ENCODE measurements around the gene PTGER2. TPM values are rescaled to one million over a fixed set of nuclear protein-coding genes. Genes with fewer than 3 reads are reported as not detected.
A peak's percentile ranks its signal among the peaks of the same experiment; 100 is the strongest.

PTGER2 gene, protein sequence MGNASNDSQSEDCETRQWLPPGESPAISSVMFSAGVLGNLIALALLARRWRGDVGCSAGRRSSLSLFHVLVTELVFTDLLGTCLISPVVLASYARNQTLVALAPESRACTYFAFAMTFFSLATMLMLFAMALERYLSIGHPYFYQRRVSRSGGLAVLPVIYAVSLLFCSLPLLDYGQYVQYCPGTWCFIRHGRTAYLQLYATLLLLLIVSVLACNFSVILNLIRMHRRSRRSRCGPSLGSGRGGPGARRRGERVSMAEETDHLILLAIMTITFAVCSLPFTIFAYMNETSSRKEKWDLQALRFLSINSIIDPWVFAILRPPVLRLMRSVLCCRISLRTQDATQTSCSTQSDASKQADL
- 0.27 TPM for polyA plus RNA-seq (2013, experiment 1 of 2)
- polyA plus RNA-seq (2013, experiment 2 of 2): 0.28 TPM

- Histone ChIP-seq H4K5ac (ENCODE audit: low read length) (no peak within 1 kb of the TSS), H3K4me3 (ENCODE audit: low read length) (peak within 1 kb of the TSS; percentile 29), H3K9ac (ENCODE audit: low read length) (peak within 1 kb of the TSS; percentile 56), H3K4ac (ENCODE audit: low read depth, low read length) (no peak within 1 kb of the TSS), H2BK120ac (ENCODE audit: low read depth, low read length) (no peak within 1 kb of the TSS), H3K4me2 (ENCODE audit: low read length) (peak within 1 kb of the TSS; percentile 81), H3K27me3 (ENCODE audit: insufficient read depth, low read length, poor library complexity) (peaks cover 23% of the 10 kb centered on the region), H3K79me1 (ENCODE audit: low read length) (no peaks in the 10 kb centered on the region), H3K4me1 (ENCODE audit: control insufficient read depth, low read depth, low read length) (no peaks in the 10 kb centered on the region), H3K36me3 (ENCODE audit: control insufficient read depth, insufficient read depth, low read length) (no peaks in the 10 kb centered on the region), H2AK5ac (ENCODE audit: low read length) (no peak within 1 kb of the TSS), H3K79me2 (ENCODE audit: control insufficient read depth, insufficient read depth, low read length) (no peaks in the 10 kb centered on the region), H3K27ac (ENCODE audit: low read depth, low read length) (no peak within 1 kb of the TSS), H4K8ac (ENCODE audit: low read depth, low read length) (no peak within 1 kb of the TSS), H3K23ac (ENCODE audit: low read length) (no peak within 1 kb of the TSS), H3K56ac (ENCODE audit: low read length) (peak within 1 kb of the TSS; percentile 57), H2BK15ac (replicated peaks; ENCODE audit: low read depth) (no peak within 1 kb of the TSS), H2BK5ac (ENCODE audit: low read length) (no peak within 1 kb of the TSS), H3K18ac (ENCODE audit: low read length) (no peak within 1 kb of the TSS)
- peak; percentile 49 for DNase-seq
- no CpG with 5 or more reads among the region's 73 CpGs for WGBS (ENCODE audit: extremely low coverage, insufficient coverage, low lambda C conversion rate)
Observed at GRCh38 chr14:52313903-52314594, at the start of gene PTGER2. PTGER2 (plus strand) TSS chr14:52314312; CDS start chr14:52314549, 237 bp downstream.

DNA sequence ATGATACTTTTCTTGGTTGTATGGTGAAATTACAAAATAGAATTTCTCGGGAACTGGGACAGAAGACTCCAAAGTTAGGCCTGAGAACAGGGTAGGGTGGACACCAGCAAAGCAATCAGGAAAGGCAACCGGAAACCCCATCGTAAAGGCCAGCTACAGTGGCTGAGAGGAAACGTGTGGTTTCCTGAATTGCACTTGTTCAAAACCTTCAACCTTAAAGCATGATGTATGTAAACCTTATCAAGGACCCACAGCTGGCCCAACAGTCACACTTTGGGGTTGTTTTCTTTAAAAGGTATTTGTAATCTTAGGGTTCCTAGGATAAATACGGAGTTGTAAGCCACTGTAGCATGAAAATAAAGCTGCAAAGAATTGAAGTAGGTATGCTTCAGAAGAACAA lies 48.9 kb upstream of the PTGER2 start:
- no peak overlapping the region for H3K4me3 ChIP-seq (ENCODE audit: low read length)
- no peak overlapping the region for H3K4me2 ChIP-seq (ENCODE audit: low read length)
- no peak overlapping the region for H2BK5ac ChIP-seq (ENCODE audit: low read length)
- no peaks in the 10 kb centered on the region for H3K4me1 ChIP-seq (ENCODE audit: control insufficient read depth, low read depth, low read length)
- H3K18ac ChIP-seq (ENCODE audit: low read length): no peak overlapping the region
- no peak overlapping the region for H2BK15ac ChIP-seq (replicated peaks; ENCODE audit: low read depth)
- H3K36me3 ChIP-seq (ENCODE audit: control insufficient read depth, insufficient read depth, low read length): no peaks in the 10 kb centered on the region
- H2AK5ac ChIP-seq (ENCODE audit: low read length): no peak overlapping the region
- no peak overlapping the region for H3K23ac ChIP-seq (ENCODE audit: low read length)
- H3K79me2 ChIP-seq (ENCODE audit: control insufficient read depth, insufficient read depth, low read length): no peaks in the 10 kb centered on the region
- no peak overlapping the region for H3K4ac ChIP-seq (ENCODE audit: low read depth, low read length)
- H3K27me3 ChIP-seq (ENCODE audit: insufficient read depth, low read length, poor library complexity): peaks cover 22% of the 10 kb centered on the region
- H3K9ac ChIP-seq (ENCODE audit: low read length): no peak overlapping the region
- no peak overlapping the region for H2BK120ac ChIP-seq (ENCODE audit: low read depth, low read length)
- no peak overlapping the region for H3K27ac ChIP-seq (ENCODE audit: low read depth, low read length)
- no peak overlapping the region for H3K56ac ChIP-seq (ENCODE audit: low read length)
- no peaks in the 10 kb centered on the region for H3K79me1 ChIP-seq (ENCODE audit: low read length)
- no CpG with 5 or more reads among the region's 5 CpGs for WGBS (ENCODE audit: extremely low coverage, insufficient coverage, low lambda C conversion rate)
- no peak overlapping the region for H4K8ac ChIP-seq (ENCODE audit: low read depth, low read length)
- H4K5ac ChIP-seq (ENCODE audit: low read length): no peak overlapping the region
- DNase-seq: no peak

DNA sequence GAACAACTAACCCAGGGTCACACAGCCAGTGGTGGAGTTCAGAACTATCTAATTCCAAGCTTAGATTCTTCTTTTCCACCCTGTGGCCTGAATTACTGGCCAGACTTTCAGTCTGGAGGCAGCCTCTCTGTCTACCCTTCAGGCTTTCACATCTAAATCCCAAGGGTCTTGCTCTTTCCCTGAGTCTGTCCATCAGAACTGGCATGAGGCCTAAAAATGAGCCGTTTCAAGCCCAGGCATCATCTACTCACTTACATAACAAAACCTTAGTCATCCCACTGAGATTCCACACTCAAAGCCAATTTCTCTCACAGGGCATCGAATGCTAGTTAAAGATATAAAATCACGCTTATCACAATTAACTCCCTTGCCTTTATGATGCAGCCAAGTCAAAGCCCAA lies 47.9 kb upstream of the PTGER2 start:
- H2BK15ac ChIP-seq (replicated peaks; ENCODE audit: low read depth): no peak overlapping the region
- no peak overlapping the region for H2BK5ac ChIP-seq (ENCODE audit: low read length)
- no peak overlapping the region for H3K56ac ChIP-seq (ENCODE audit: low read length)
- no peak overlapping the region for H4K8ac ChIP-seq (ENCODE audit: low read depth, low read length)
- no peak overlapping the region for H3K9ac ChIP-seq (ENCODE audit: low read length)
- no peak overlapping the region for H4K5ac ChIP-seq (ENCODE audit: low read length)
- WGBS (ENCODE audit: extremely low coverage, insufficient coverage, low lambda C conversion rate): no CpG with 5 or more reads among the region's 3 CpGs
- H3K18ac ChIP-seq (ENCODE audit: low read length): no peak overlapping the region
- no peak for DNase-seq
- H3K27ac ChIP-seq (ENCODE audit: low read depth, low read length): no peak overlapping the region
- H3K4me2 ChIP-seq (ENCODE audit: low read length): no peak overlapping the region
- H2AK5ac ChIP-seq (ENCODE audit: low read length): no peak overlapping the region
- H3K36me3 ChIP-seq (ENCODE audit: control insufficient read depth, insufficient read depth, low read length): no peaks in the 10 kb centered on the region
- H3K4me3 ChIP-seq (ENCODE audit: low read length): no peak overlapping the region
- H3K79me1 ChIP-seq (ENCODE audit: low read length): no peaks in the 10 kb centered on the region
- no peak overlapping the region for H2BK120ac ChIP-seq (ENCODE audit: low read depth, low read length)
- no peak overlapping the region for H3K23ac ChIP-seq (ENCODE audit: low read length)
- no peaks in the 10 kb centered on the region for H3K79me2 ChIP-seq (ENCODE audit: control insufficient read depth, insufficient read depth, low read length)
- no peak overlapping the region for H3K4ac ChIP-seq (ENCODE audit: low read depth, low read length)
- H3K27me3 ChIP-seq (ENCODE audit: insufficient read depth, low read length, poor library complexity): peaks cover 22% of the 10 kb centered on the region
- no peaks in the 10 kb centered on the region for H3K4me1 ChIP-seq (ENCODE audit: control insufficient read depth, low read depth, low read length)

DNA sequence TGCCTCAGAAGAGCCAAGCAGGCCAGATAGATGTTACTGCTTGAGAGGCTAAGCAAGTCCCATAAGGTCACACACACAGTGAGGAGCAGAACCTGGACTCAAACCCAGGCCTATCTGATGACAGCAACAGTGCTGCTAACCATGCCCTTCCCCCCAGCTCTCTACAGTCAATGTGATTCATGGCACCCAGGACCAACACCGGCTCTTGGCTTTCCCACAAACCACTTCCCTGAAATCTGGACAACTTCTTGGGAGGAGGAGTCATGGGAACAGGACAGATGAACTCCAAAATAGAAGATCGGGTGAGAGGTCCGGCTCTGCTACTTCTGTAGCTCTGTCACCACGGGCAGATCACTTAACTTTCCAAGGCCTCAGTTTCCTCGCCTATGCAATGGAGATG lies 47.3 kb upstream of the PTGER2 start:
- no peak overlapping the region for H3K4me3 ChIP-seq (ENCODE audit: low read length)
- no peaks in the 10 kb centered on the region for H3K4me1 ChIP-seq (ENCODE audit: control insufficient read depth, low read depth, low read length)
- no peak for DNase-seq
- H2BK15ac ChIP-seq (replicated peaks; ENCODE audit: low read depth): no peak overlapping the region
- no peaks in the 10 kb centered on the region for H3K79me1 ChIP-seq (ENCODE audit: low read length)
- H3K4me2 ChIP-seq (ENCODE audit: low read length): no peak overlapping the region
- H3K23ac ChIP-seq (ENCODE audit: low read length): no peak overlapping the region
- H2AK5ac ChIP-seq (ENCODE audit: low read length): no peak overlapping the region
- H3K27ac ChIP-seq (ENCODE audit: low read depth, low read length): no peak overlapping the region
- H3K36me3 ChIP-seq (ENCODE audit: control insufficient read depth, insufficient read depth, low read length): no peaks in the 10 kb centered on the region
- H3K9ac ChIP-seq (ENCODE audit: low read length): no peak overlapping the region
- H4K5ac ChIP-seq (ENCODE audit: low read length): no peak overlapping the region
- H3K27me3 ChIP-seq (ENCODE audit: insufficient read depth, low read length, poor library complexity): peaks cover 22% of the 10 kb centered on the region
- H2BK5ac ChIP-seq (ENCODE audit: low read length): no peak overlapping the region
- H3K18ac ChIP-seq (ENCODE audit: low read length): no peak overlapping the region
- no peak overlapping the region for H4K8ac ChIP-seq (ENCODE audit: low read depth, low read length)
- no CpG with 5 or more reads among the region's 5 CpGs for WGBS (ENCODE audit: extremely low coverage, insufficient coverage, low lambda C conversion rate)
- H3K4ac ChIP-seq (ENCODE audit: low read depth, low read length): no peak overlapping the region
- no peak overlapping the region for H3K56ac ChIP-seq (ENCODE audit: low read length)
- H2BK120ac ChIP-seq (ENCODE audit: low read depth, low read length): no peak overlapping the region
- H3K79me2 ChIP-seq (ENCODE audit: control insufficient read depth, insufficient read depth, low read length): no peaks in the 10 kb centered on the region

- Histone ChIP-seq H3K9ac (ENCODE audit: low read length) (peak within 1 kb of the TSS; percentile 20), H4K8ac (ENCODE audit: low read depth, low read length) (no peak within 1 kb of the TSS), H3K23ac (ENCODE audit: low read length) (no peak within 1 kb of the TSS), H3K4me1 (ENCODE audit: control insufficient read depth, low read depth, low read length) (no peaks in the 10 kb centered on the region), H3K4me2 (ENCODE audit: low read length) (peak within 1 kb of the TSS; percentile 64), H3K27me3 (ENCODE audit: insufficient read depth, low read length, poor library complexity) (peaks cover 22% of the 10 kb centered on the region), H4K5ac (ENCODE audit: low read length) (no peak within 1 kb of the TSS), H3K18ac (ENCODE audit: low read length) (no peak within 1 kb of the TSS), H3K79me2 (ENCODE audit: control insufficient read depth, insufficient read depth, low read length) (no peaks in the 10 kb centered on the region), H2AK5ac (ENCODE audit: low read length) (no peak within 1 kb of the TSS), H2BK5ac (ENCODE audit: low read length) (no peak within 1 kb of the TSS), H3K79me1 (ENCODE audit: low read length) (no peaks in the 10 kb centered on the region), H3K4me3 (ENCODE audit: low read length) (peak within 1 kb of the TSS; percentile 22), H2BK15ac (replicated peaks; ENCODE audit: low read depth) (no peak within 1 kb of the TSS), H3K27ac (ENCODE audit: low read depth, low read length) (no peak within 1 kb of the TSS), H3K56ac (ENCODE audit: low read length) (peak within 1 kb of the TSS; percentile 36), H3K4ac (ENCODE audit: low read depth, low read length) (no peak within 1 kb of the TSS), H2BK120ac (ENCODE audit: low read depth, low read length) (no peak within 1 kb of the TSS), H3K36me3 (ENCODE audit: control insufficient read depth, insufficient read depth, low read length) (no peaks in the 10 kb centered on the region)
- WGBS (ENCODE audit: extremely low coverage, insufficient coverage, low lambda C conversion rate): no CpG with 5 or more reads among the region's 63 CpGs
- DNase-seq: peak; percentile 57
Observed at GRCh38 chr14:52267501-52268278, 46.4 kb upstream of the PTGER2 start, which contains the start of gene PTGDR. PTGDR (plus strand) TSS chr14:52267698; CDS start chr14:52267815, 117 bp downstream.
